ENCODE measurements around the gene AGAP4.
"Not testable (repeated sequence)": the region's sequence is repeated elsewhere in the genome, so short reads cannot be mapped to it uniquely, and the experiment has no call there.

AGAP4 gene

DNA sequence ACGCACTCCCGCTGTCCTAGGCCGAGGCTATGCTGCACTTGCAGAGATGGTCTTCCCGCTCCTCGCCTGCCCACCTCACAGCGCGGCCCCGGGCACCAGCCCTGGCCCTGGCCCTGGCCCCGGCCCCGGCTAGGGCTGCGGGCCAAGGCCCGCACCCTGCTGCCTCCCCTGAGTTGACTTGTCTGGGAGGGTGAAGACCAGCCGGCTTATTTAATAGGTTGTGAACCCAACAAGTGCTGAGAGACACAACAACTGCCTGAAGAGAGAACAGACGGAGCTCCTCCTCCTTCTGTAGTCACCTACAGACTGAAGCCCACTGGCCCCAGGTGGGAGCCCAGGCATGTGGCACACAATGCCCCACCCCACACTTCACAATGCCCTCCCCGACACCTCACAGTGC is at the start of gene AGAP4:
AGAP4 (minus strand) TSS at position 101 of the 400 bp plus-strand sequence. CDS start 153 bp downstream, outside the sequence.
- not testable (repeated sequence) for DNase-seq; H3K27ac ChIP-seq; H3K4me3 ChIP-seq (ENCODE audit: low read depth, low read length); H3K36me3 ChIP-seq; H3K9me3 ChIP-seq (ENCODE audit: severe bottlenecking); H3K27me3 ChIP-seq (ENCODE audit: insufficient read depth, low read depth, severe bottlenecking)

DNA sequence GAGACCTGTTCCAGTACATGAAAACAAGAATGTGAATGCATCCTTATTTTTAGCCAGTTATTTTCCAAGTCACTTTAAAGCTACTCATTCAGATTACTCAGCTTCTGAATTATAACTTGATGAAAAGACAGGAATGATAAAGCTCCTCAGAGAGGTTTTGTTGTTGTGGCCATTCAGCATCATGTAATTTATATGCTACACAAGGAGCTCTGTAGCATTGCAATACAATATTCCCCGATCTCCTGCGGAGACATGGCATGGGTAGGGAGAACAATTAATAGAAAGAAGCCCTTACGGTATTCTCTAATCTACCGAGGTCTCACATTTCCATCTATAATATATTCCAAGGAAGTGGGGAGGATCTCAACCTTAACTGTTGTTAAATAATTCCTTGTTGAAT is 43.4 kb upstream of the AGAP4 start:
- not testable (repeated sequence) for H3K4me3 ChIP-seq (ENCODE audit: low read depth, low read length)

DNA sequence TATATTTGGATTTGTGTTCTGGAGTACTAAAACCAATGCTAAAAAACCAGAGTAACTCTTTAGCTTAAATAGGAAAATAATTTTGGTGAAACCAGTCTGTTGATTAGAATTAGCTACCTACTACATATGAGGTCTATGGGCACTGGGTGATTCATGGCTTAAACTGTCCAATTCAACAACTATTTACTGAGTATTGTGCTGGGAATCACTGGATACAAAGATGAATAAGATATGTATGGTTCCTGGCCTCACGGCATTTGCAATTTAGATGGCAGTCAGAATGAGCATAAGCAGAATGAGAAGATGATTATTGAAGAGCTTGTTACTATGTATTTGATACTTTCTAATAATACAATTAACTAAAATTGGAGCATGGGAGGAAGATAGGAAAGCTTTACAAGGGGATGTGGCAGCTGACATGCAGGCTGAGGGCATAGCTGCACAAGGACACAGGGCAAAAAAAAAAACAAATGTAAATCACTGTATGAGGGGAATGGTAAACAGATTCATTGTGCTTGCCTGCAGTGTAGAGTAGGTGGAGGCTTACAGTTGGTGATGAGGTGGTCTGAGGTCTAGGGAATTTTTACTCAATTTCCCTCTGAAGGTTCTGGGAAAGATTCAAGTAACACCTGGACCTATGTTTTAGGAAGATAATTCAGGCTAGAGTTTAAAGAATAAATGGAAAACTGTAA is 42.4 kb upstream of the AGAP4 start:
- not testable (repeated sequence) for DNase-seq; H3K36me3 ChIP-seq; H3K4me3 ChIP-seq (ENCODE audit: low read depth, low read length); H3K27ac ChIP-seq; H3K27me3 ChIP-seq (ENCODE audit: insufficient read depth, low read depth, severe bottlenecking); H3K9me3 ChIP-seq (ENCODE audit: severe bottlenecking)

More for the DNA sequence above, 43.4 kb upstream of the AGAP4 start:
- DNase-seq; H3K27ac ChIP-seq; H3K27me3 ChIP-seq (ENCODE audit: insufficient read depth, low read depth, severe bottlenecking); H3K9me3 ChIP-seq (ENCODE audit: severe bottlenecking); H3K36me3 ChIP-seq: not testable (repeated sequence)

DNA sequence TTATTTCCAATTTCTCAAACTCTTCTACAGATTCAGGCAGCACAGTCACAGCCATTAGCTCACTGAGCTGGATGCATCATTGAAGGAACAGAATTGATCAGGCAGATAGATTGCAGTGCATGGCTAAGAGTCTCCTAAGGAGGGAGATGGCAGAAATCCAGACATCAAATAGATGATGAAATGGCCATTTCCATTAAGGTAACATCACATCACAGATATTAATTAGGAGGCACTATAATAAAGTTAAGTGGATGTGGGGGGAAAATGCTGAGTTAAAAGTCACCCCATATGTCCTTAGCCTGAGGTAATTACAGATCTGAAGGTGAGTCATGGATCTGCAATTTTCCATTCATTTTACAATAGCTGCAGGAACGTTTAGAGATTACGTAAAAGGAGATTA is 35.6 kb upstream of the AGAP4 start:
- DNase-seq; H3K36me3 ChIP-seq; H3K9me3 ChIP-seq (ENCODE audit: severe bottlenecking); H3K4me3 ChIP-seq (ENCODE audit: low read depth, low read length); H3K27ac ChIP-seq; H3K27me3 ChIP-seq (ENCODE audit: insufficient read depth, low read depth, severe bottlenecking): not testable (repeated sequence)

DNA sequence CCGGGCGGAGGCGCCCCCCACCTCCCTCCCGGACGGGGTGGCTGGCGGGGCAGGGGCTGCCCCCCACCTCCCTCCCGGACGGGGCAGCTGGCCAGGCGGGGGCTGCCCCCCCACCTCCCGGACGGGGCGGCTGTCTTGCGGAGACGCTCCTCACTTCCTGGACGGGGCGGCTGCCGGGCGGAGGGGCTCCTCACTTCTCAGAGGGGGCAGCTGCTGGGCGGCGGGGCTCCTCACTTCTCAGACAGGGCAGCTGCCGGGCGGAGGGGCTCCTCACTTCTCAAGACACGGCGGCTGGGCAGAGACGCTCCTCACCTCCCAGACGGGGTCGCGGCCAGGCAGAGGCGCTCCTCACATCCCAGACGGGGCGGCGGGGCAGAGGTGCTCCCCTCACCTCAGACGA is 18.1 kb upstream of the AGAP4 start:
- H3K27ac ChIP-seq; H3K27me3 ChIP-seq (ENCODE audit: insufficient read depth, low read depth, severe bottlenecking); DNase-seq; H3K4me3 ChIP-seq (ENCODE audit: low read depth, low read length); H3K36me3 ChIP-seq; H3K9me3 ChIP-seq (ENCODE audit: severe bottlenecking): not testable (repeated sequence)

DNA sequence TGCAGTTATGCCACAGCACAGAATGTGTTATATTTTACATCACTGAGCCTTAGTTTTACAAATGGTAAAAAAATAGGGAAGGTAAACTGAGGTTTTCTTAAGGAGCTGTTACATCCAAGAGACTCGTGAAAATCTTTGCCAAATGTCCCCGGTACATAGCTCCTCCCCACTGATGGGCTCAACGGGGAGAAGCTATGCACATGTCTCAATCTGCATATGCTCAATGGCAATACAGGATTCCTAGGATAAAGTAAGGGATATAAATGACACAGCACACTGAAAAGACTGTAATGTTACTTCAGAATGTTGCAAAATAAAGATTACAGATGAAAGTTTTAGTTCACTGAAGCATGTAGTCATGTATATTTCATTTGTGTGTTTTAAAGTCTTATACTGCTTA is 17.0 kb upstream of the AGAP4 start:
- not testable (repeated sequence) for DNase-seq; H3K9me3 ChIP-seq (ENCODE audit: severe bottlenecking); H3K36me3 ChIP-seq; H3K27me3 ChIP-seq (ENCODE audit: insufficient read depth, low read depth, severe bottlenecking); H3K27ac ChIP-seq; H3K4me3 ChIP-seq (ENCODE audit: low read depth, low read length)

DNA sequence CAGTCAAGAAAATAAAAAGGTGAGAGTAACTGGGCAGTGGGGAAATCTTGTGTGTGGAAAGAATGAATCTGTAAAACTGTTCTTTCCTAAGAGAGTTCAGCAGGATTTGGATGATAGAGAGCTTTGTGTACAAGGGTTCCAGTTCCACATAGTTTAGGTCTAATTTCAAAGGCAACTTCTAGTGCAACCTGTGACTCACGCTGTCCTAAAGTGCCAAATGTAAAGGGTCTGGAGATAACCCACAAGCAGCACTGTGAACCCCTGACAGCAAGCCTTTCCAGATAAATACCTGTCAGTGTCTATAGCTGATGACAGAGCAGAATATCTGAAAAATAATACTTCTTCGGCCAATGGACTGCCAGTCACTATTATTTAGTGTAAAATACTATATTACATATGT is 16.3 kb upstream of the AGAP4 start:
- H3K27me3 ChIP-seq (ENCODE audit: insufficient read depth, low read depth, severe bottlenecking); DNase-seq; H3K36me3 ChIP-seq; H3K4me3 ChIP-seq (ENCODE audit: low read depth, low read length); H3K27ac ChIP-seq; H3K9me3 ChIP-seq (ENCODE audit: severe bottlenecking): not testable (repeated sequence)

DNA sequence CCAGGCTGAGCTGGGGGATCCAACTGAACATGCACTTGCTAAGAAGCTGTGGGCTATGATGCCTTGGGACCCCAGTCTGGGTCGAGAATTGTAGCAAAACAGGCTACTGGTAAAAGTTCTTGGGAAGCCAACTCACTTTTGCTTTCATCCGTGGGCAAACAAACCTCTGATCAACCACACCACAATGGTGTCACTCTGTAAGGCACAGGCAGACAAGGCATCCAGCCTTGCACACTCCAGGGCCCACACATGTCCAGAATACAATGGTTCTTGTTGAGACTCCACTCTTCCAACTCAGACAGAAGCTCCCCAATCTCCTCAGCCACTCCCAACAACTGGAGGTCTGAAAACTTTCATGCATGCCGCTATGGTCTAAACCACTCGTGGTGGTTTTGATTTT is 10.6 kb upstream of the AGAP4 start:
- H3K27me3 ChIP-seq (ENCODE audit: insufficient read depth, low read depth, severe bottlenecking); H3K27ac ChIP-seq; H3K9me3 ChIP-seq (ENCODE audit: severe bottlenecking); H3K36me3 ChIP-seq; DNase-seq; H3K4me3 ChIP-seq (ENCODE audit: low read depth, low read length): not testable (repeated sequence)

DNA sequence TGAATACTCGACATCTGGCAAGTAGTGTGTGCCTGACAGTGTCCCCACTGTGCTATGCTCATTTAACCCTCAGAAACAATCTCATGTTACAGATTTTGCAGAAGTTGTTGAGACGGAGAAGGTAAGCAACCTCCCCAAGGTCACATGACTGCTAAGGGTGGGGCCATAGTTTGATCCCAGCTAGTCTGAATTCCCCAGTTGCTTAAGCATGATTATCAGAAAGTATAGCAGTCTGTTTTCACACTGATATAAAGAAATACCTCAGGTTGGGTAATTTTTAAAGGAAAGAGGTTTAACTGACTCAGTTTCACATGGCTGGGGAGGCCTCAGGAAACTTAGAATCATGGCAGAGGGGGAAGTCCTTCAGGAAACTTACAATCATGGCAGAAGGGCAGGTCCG is 1.2 kb upstream of the AGAP4 start:
- not testable (repeated sequence) for H3K36me3 ChIP-seq; H3K9me3 ChIP-seq (ENCODE audit: severe bottlenecking); H3K27me3 ChIP-seq (ENCODE audit: insufficient read depth, low read depth, severe bottlenecking); H3K4me3 ChIP-seq (ENCODE audit: low read depth, low read length); H3K27ac ChIP-seq; DNase-seq

DNA sequence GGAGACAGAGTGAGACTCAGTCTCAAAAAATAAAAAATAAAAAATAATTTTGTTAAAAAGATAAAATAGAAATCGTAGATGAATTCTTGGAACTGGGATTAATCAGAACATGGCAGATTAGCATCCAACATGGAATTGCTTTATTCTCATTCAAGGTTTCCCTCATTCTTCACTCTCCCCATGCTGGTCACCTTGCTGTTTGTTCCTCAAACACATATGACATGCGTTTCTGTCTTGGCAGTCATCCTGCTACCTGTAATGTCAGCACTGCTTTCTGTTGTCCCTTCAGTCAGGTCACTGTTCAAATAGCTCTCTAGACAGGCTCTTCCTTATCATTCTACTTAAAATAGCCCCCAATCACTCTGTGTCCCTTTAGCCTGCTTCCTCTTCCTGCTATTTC is 24.4 kb downstream of the AGAP4 start:
- H3K9me3 ChIP-seq (ENCODE audit: severe bottlenecking); H3K4me3 ChIP-seq (ENCODE audit: low read depth, low read length): not testable (repeated sequence)

DNA sequence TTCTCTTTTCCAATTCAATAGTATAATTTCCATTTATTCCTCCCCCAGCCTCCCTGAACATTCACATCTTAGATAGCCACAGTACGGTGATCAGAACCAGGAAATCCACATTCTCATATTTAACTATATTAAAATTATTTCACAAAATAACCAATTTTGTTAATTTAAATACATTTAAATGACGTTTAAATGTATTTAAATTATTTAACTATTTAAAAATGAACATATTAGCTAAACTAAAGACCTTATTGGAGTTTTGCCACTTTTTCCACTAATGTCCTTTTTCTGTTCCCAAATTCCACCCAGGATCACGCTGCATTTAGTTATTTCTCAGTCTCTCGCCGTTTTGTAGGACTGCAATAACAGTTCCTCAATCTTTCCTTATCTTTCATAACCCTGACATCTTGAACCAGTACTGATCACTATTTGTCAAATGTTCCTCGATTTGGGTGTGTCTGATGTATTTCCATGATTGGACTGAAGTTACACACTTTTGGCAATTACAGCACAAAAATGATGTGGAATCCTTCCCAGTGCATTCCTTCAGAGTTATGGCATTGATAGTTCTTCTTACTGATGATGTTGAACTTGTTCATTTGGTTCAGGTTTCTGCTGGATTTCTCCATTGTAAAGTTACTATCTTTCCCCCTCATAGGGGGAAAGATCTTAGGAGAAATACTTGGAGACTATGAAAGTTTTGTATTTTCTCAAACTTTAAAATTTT is 27.0 kb downstream of the AGAP4 start:
- not testable (repeated sequence) for H3K9me3 ChIP-seq (ENCODE audit: severe bottlenecking); H3K4me3 ChIP-seq (ENCODE audit: low read depth, low read length); DNase-seq; H3K27me3 ChIP-seq (ENCODE audit: insufficient read depth, low read depth, severe bottlenecking); H3K27ac ChIP-seq; H3K36me3 ChIP-seq

More for the DNA sequence above, 24.4 kb downstream of the AGAP4 start:
- H3K36me3 ChIP-seq; H3K27me3 ChIP-seq (ENCODE audit: insufficient read depth, low read depth, severe bottlenecking); DNase-seq; H3K27ac ChIP-seq: not testable (repeated sequence)

Measured in WERI-Rb-1 (cell line).